Subcutaneous adipose tissue (tissue), 4 donors: ENCODE data around the gene ORC4. TPM values are rescaled to one million over a fixed set of nuclear protein-coding genes. Genes with fewer than 3 reads are reported as not detected.

Experiments
- CTCF ChIP-seq: fragments of 450-650 bp; IDR thresholded peaks from one replicate; pipeline ENCODE4 v1.5.1; 2016; ENCODE audit warnings: low read depth, mild to moderate bottlenecking, control low read depth, antibody characterized with exemption, moderate library complexity
- total RNA-seq, 4 donors: library from RNA; depleted of rRNA; stranded (reverse); fragments of >200 nt; gene quantifications; one replicate each; pipeline ENCODE4 v1.1.0, GENCODE V29; 2016

Gene ORC4
- total RNA-seq, 4 donors from 2014 or later, result 15.8 to 50.1 (median 36.8) TPM

- no peak for TF ChIP-seq CTCF
Observed at GRCh38 chr2:148028781-148029180, 8.2 kb upstream of the ORC4 start.

- TF ChIP-seq CTCF, result no peak
Observed at GRCh38 chr2:148027822-148028221, 7.3 kb upstream of the ORC4 start.

GRCh38 chr2:148026573-148026972 is 6.0 kb upstream of the ORC4 start:
- TF ChIP-seq CTCF, result no peak

- no peak for TF ChIP-seq CTCF
Observed at GRCh38 chr2:148023861-148024260, 3.3 kb upstream of the ORC4 start.

- no peak for TF ChIP-seq CTCF
Observed at GRCh38 chr2:148022882-148023281, 2.3 kb upstream of the ORC4 start.

GRCh38 chr2:148022351-148022750 is 1.8 kb upstream of the ORC4 start:
- TF ChIP-seq CTCF, result no peak

GRCh38 chr2:148021886-148022285 is 1.3 kb upstream of the ORC4 start:
- no peak for TF ChIP-seq CTCF
